Ectodermal cell (in vitro differentiated cells): ENCODE results near the gene ANKRD11.
"Not testable (repeated sequence)": the region's sequence is repeated elsewhere in the genome, so short reads cannot be mapped to it uniquely, and the experiment has no call there.

Experiments used
- H3K27ac ChIP-seq: 2 replicates; pipeline ENCODE4 v1.7.0; 2013; ENCODE audit warnings: mild to moderate bottlenecking, low read depth, low read length; ENCODE audit not compliant: insufficient read depth, poor library complexity, severe bottlenecking
- H3K27me3 ChIP-seq: 2 replicates; pipeline ENCODE4 v1.7.0; 2013; ENCODE audit warnings: mild to moderate bottlenecking, low read length; ENCODE audit not compliant: insufficient read depth, control insufficient read depth, poor library complexity, severe bottlenecking
- H3K36me3 ChIP-seq: one replicate; pipeline ENCODE4 v1.7.0; 2013; ENCODE audit warnings: low read length; ENCODE audit not compliant: control insufficient read depth, insufficient read depth
- H3K4me1 ChIP-seq: one replicate; pipeline ENCODE4 v1.7.0; 2013; ENCODE audit warnings: low read length; ENCODE audit not compliant: control insufficient read depth, insufficient read depth
- H3K4me3 ChIP-seq: 2 replicates; pipeline ENCODE4 v1.7.0; 2013; ENCODE audit warnings: low read depth, low read length, control low read depth; ENCODE audit not compliant: insufficient read depth
- H3K9me3 ChIP-seq: 2 replicates; pipeline ENCODE4 v1.7.0; 2013; ENCODE audit warnings: mild to moderate bottlenecking, low read length, moderate library complexity; ENCODE audit not compliant: control insufficient read depth
- WGBS, 2 experiments: methylation state at CpG; one replicate each; pipeline ENCODE4 v1.1.7; 2013; ENCODE audit warnings: missing lambda C conversion rate in 2 of 2; 5-methylcytosine and 5-hydroxymethylcytosine counted together

The ANKRD11 gene

GRCh38 chr16:89369266-89369895, 121.0 kb downstream of the ANKRD11 start:
- Histone ChIP-seq H3K27me3 (no peaks in the 10 kb centered on the region), H3K4me3 (no peak overlapping the region), H3K36me3 (no peaks in the 10 kb centered on the region), H3K27ac (no peak overlapping the region), H3K4me1 (peaks cover 28% of the 10 kb centered on the region), H3K9me3 (no peaks in the 10 kb centered on the region)
- 94 to 97% methylated on average over 17 of the region's 17 CpGs for WGBS, 2 experiments

GRCh38 chr16:89368604-89369249, 121.6 kb downstream of the ANKRD11 start:
- 91 to 93% methylated on average over 7 of the region's 7 CpGs for WGBS, 2 experiments
- H3K27ac ChIP-seq: no peak overlapping the region
- H3K4me1 ChIP-seq: peaks cover 32% of the 10 kb centered on the region
- no peaks in the 10 kb centered on the region for H3K9me3 ChIP-seq
- H3K27me3 ChIP-seq: no peaks in the 10 kb centered on the region
- H3K36me3 ChIP-seq: no peaks in the 10 kb centered on the region
- H3K4me3 ChIP-seq: no peak overlapping the region

GRCh38 chr16:89367538-89367915, 122.8 kb downstream of the ANKRD11 start:
- WGBS, 2 experiments: 90 to 93% methylated on average over 7 of the region's 7 CpGs
- Histone ChIP-seq H3K27ac (no peak overlapping the region), H3K4me1 (peaks cover 32% of the 10 kb centered on the region)

GRCh38 chr16:89366561-89367537, 123.5 kb downstream of the ANKRD11 start:
- H3K36me3 ChIP-seq: no peaks in the 10 kb centered on the region
- H3K27me3 ChIP-seq: no peaks in the 10 kb centered on the region
- 95% methylated on average over 37 of the region's 37 CpGs for WGBS, 2 experiments
- no peak overlapping the region for H3K4me3 ChIP-seq
- H3K27ac ChIP-seq: no peak overlapping the region
- H3K4me1 ChIP-seq: peaks cover 33% of the 10 kb centered on the region
- no peaks in the 10 kb centered on the region for H3K9me3 ChIP-seq

More at GRCh38 chr16:89367538-89367915, 122.8 kb downstream of the ANKRD11 start:
- Histone ChIP-seq H3K4me3 (no peak overlapping the region), H3K27me3 (no peaks in the 10 kb centered on the region), H3K36me3 (no peaks in the 10 kb centered on the region), H3K9me3 (no peaks in the 10 kb centered on the region)

GRCh38 chr16:89365996-89366395, 124.4 kb downstream of the ANKRD11 start:
- Histone ChIP-seq H3K9me3 (no peaks in the 10 kb centered on the region), H3K36me3 (no peaks in the 10 kb centered on the region), H3K27ac (no peak overlapping the region), H3K27me3 (no peaks in the 10 kb centered on the region), H3K4me3 (no peak overlapping the region), H3K4me1 (peaks cover 34% of the 10 kb centered on the region)
- 94 to 96% methylated on average over 5 of the region's 5 CpGs for WGBS, 2 experiments

- Histone ChIP-seq H3K36me3 (no peaks in the 10 kb centered on the region), H3K4me1 (peaks cover 32% of the 10 kb centered on the region), H3K9me3 (no peaks in the 10 kb centered on the region), H3K27me3 (no peaks in the 10 kb centered on the region), H3K4me3 (no peak overlapping the region), H3K27ac (no peak overlapping the region)
- WGBS, 2 experiments: 89 to 94% methylated on average over 2 of the region's 2 CpGs
Observed at GRCh38 chr16:89365044-89365467, 125.3 kb downstream of the ANKRD11 start.

GRCh38 chr16:89364606-89365005, 125.8 kb downstream of the ANKRD11 start:
- Histone ChIP-seq H3K27me3 (no peaks in the 10 kb centered on the region), H3K36me3 (no peaks in the 10 kb centered on the region), H3K4me1 (peaks cover 28% of the 10 kb centered on the region), H3K27ac (no peak overlapping the region), H3K4me3 (no peak overlapping the region), H3K9me3 (no peaks in the 10 kb centered on the region)
- 92 to 94% methylated on average over 8 of the region's 8 CpGs for WGBS, 2 experiments

GRCh38 chr16:89363621-89364393, 126.6 kb downstream of the ANKRD11 start:
- 79 to 81% methylated on average over 12 of the region's 12 CpGs for WGBS, 2 experiments
- Histone ChIP-seq H3K9me3 (no peaks in the 10 kb centered on the region), H3K4me3 (no peak overlapping the region), H3K27me3 (no peaks in the 10 kb centered on the region), H3K27ac (no peak overlapping the region), H3K4me1 (peaks cover 23% of the 10 kb centered on the region), H3K36me3 (no peaks in the 10 kb centered on the region)

GRCh38 chr16:89362540-89363223, 127.7 kb downstream of the ANKRD11 start:
- not testable (repeated sequence) for H3K9me3 ChIP-seq
- 91 to 93% methylated on average over 10 to 11 of the region's 14 CpGs for WGBS, 2 experiments
- H3K4me1 ChIP-seq: peaks cover 27% of the 10 kb centered on the region

More at GRCh38 chr16:89362540-89363223, 127.7 kb downstream of the ANKRD11 start:
- H3K27ac ChIP-seq, H3K27me3 ChIP-seq, H3K4me3 ChIP-seq, H3K36me3 ChIP-seq: not testable (repeated sequence)
